Measurements from ENCODE around the gene RAB26. TPM values are rescaled to one million over a fixed set of nuclear protein-coding genes. Genes with fewer than 3 reads are reported as not detected.
A peak's percentile ranks its signal among the peaks of the same experiment; 100 is the strongest.

Gene RAB26
- polyA plus RNA-seq, 1 donor (not counting 4 experiments of a cell fraction or from before 2014, with no cell fraction given): 0.58 TPM

GRCh38 chr16:2157480-2158261 lies 9.2 kb downstream of the RAB26 start:
- Histone ChIP-seq H3K79me2 (ENCODE audit: control insufficient read depth, insufficient read depth, low read length) (peaks cover 77% of the 10 kb centered on the region), H3K9me1 (ENCODE audit: control insufficient read depth, extremely low read depth, insufficient read depth, low read length) (peaks cover 6% of the 10 kb centered on the region), H3K9me3 (ENCODE audit: control insufficient read depth, low read depth, low read length) (no peaks in the 10 kb centered on the region), H4K20me1 (ENCODE audit: control insufficient read depth, extremely low read depth, insufficient read depth, low read length) (peaks cover 40% of the 10 kb centered on the region), H3K27me3 (ENCODE audit: control insufficient read depth, extremely low read depth, insufficient read depth, low read length) (no peaks in the 10 kb centered on the region), H3K4me2 (ENCODE audit: control insufficient read depth, extremely low read depth, insufficient read depth, low read depth, low read length) (peak overlapping the region; percentile 93), H3K36me3 (ENCODE audit: control insufficient read depth in 2 of 2, extremely low read depth in 1 of 2, insufficient read depth in 2 of 2, low read length in 2 of 2) (peaks cover 16 to 22% of the 10 kb centered on the region in 2 experiments), H3K9ac (ENCODE audit: control insufficient read depth, extremely low read depth, insufficient read depth, low read length) (no peak overlapping the region), H3K4me3 (ENCODE audit: control insufficient read depth in 2 of 3, extremely low read depth in 1 of 3, insufficient read depth in 2 of 3, low read depth in 1 of 3, low read length in 3 of 3) (no peak overlapping the region), H3K27ac (ENCODE audit: control insufficient read depth, insufficient read depth, low read length) (no peak overlapping the region), H3K4me1 (ENCODE audit: control insufficient read depth, extremely low read depth, insufficient read depth, low read length) (peaks cover 57% of the 10 kb centered on the region), H2AFZ (ENCODE audit: control insufficient read depth, low read length) (no peak overlapping the region)
- DNase-seq (ENCODE audit: low read depth, low spot score) (no peak), FAIRE-seq (no peak)
- dilution Hi-C loops (cut with MboI; ENCODE audit: extremely low pct_ligation_motif_present, low sequenced_read_pairs): no loop called here
- no peak for TF ChIP-seq EZH2 (IDR thresholded peaks at IDR 0.05; ENCODE audit: low read length)
- TF ChIP-seq, protein P1, sequence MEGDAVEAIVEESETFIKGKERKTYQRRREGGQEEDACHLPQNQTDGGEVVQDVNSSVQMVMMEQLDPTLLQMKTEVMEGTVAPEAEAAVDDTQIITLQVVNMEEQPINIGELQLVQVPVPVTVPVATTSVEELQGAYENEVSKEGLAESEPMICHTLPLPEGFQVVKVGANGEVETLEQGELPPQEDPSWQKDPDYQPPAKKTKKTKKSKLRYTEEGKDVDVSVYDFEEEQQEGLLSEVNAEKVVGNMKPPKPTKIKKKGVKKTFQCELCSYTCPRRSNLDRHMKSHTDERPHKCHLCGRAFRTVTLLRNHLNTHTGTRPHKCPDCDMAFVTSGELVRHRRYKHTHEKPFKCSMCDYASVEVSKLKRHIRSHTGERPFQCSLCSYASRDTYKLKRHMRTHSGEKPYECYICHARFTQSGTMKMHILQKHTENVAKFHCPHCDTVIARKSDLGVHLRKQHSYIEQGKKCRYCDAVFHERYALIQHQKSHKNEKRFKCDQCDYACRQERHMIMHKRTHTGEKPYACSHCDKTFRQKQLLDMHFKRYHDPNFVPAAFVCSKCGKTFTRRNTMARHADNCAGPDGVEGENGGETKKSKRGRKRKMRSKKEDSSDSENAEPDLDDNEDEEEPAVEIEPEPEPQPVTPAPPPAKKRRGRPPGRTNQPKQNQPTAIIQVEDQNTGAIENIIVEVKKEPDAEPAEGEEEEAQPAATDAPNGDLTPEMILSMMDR (optimal IDR thresholded peaks at IDR 0.05 in 1 of 3, IDR thresholded peaks at IDR 0.05 in 1 of 3, conservative IDR thresholded peaks at IDR 0.05 in 1 of 3; ENCODE audit: extremely low read depth in 1 of 3, insufficient read depth in 2 of 3, low read length in 3 of 3): no peak

- no peak overlapping the region for H3K4me2 ChIP-seq (ENCODE audit: control insufficient read depth, extremely low read depth, insufficient read depth, low read depth, low read length)
- peaks cover 71% of the 10 kb centered on the region for H3K79me2 ChIP-seq (ENCODE audit: control insufficient read depth, insufficient read depth, low read length)
- DNase-seq (ENCODE audit: low read depth, low spot score) (no peak), FAIRE-seq (no peak)
- H3K4me1 ChIP-seq (ENCODE audit: control insufficient read depth, extremely low read depth, insufficient read depth, low read length): peaks cover 58% of the 10 kb centered on the region
- no peak overlapping the region for H3K9ac ChIP-seq (ENCODE audit: control insufficient read depth, extremely low read depth, insufficient read depth, low read length)
- H3K4me3 ChIP-seq (ENCODE audit: control insufficient read depth in 2 of 3, extremely low read depth in 1 of 3, insufficient read depth in 2 of 3, low read depth in 1 of 3, low read length in 3 of 3): no peak overlapping the region
- no peak for TF ChIP-seq EZH2 (IDR thresholded peaks at IDR 0.05; ENCODE audit: low read length)
- TF ChIP-seq, protein P1 (optimal IDR thresholded peaks at IDR 0.05 in 1 of 3, IDR thresholded peaks at IDR 0.05 in 1 of 3, conservative IDR thresholded peaks at IDR 0.05 in 1 of 3; ENCODE audit: extremely low read depth in 1 of 3, insufficient read depth in 2 of 3, low read length in 3 of 3): no peak
- no peaks in the 10 kb centered on the region for H3K9me3 ChIP-seq (ENCODE audit: control insufficient read depth, low read depth, low read length)
- H2AFZ ChIP-seq (ENCODE audit: control insufficient read depth, low read length): no peak overlapping the region
- dilution Hi-C loops (cut with MboI; ENCODE audit: extremely low pct_ligation_motif_present, low sequenced_read_pairs): no loop called here
- H3K27me3 ChIP-seq (ENCODE audit: control insufficient read depth, extremely low read depth, insufficient read depth, low read length): no peaks in the 10 kb centered on the region
- H3K27ac ChIP-seq (ENCODE audit: control insufficient read depth, insufficient read depth, low read length): no peak overlapping the region
- H4K20me1 ChIP-seq (ENCODE audit: control insufficient read depth, extremely low read depth, insufficient read depth, low read length): peaks cover 36% of the 10 kb centered on the region
- peaks cover 13 to 17% of the 10 kb centered on the region in 2 experiments for H3K36me3 ChIP-seq (ENCODE audit: control insufficient read depth in 2 of 2, extremely low read depth in 1 of 2, insufficient read depth in 2 of 2, low read length in 2 of 2)
- peaks cover 6% of the 10 kb centered on the region for H3K9me1 ChIP-seq (ENCODE audit: control insufficient read depth, extremely low read depth, insufficient read depth, low read length)
Observed at GRCh38 chr16:2158262-2158638, 9.8 kb downstream of the RAB26 start.
